OCI-LY1 (cell line): ENCODE data around the gene SOBP.

Source experiments
- CTCF ChIP-seq: fragments of 200-600 bp; sonication (generic), shearing (Covaris generic); IDR thresholded peaks from 2 replicates; pipeline ENCODE4 v1.5.1; 2017; ENCODE audit warnings: mild to moderate bottlenecking, antibody characterized with exemption, low read length, moderate library complexity, mixed read lengths
- EZH2 ChIP-seq: fragments of 200-600 bp; sonication (generic), shearing (Covaris generic); IDR thresholded peaks from 2 replicates; pipeline ENCODE4 v1.8.0; 2017; ENCODE audit warnings: borderline replicate concordance, mixed run types, mild to moderate bottlenecking, antibody characterized with exemption, low read length, moderate library complexity, mixed read lengths

- TF ChIP-seq CTCF (no peak), EZH2 (no peak)
Measured at GRCh38 chr6:107443608-107444267, 46.2 kb upstream of the SOBP start.
